GM19239 (cell line): Measurements from ENCODE around the gene ERBB4.
"Not testable (repeated sequence)": the region's sequence is repeated elsewhere in the genome, so short reads cannot be mapped to it uniquely, and the experiment has no call there.

ENCODE experiments used
- DNase-seq: peaks from one replicate; pipeline ENCODE4 v3.0.0; 2011; ENCODE audit warnings: low spot score; ENCODE audit not compliant: insufficient read length
- FAIRE-seq: peaks from 2 replicates; lab custom pipeline; 2011; peaks lifted over from hg19 to GRCh38; lab: Jason Lieb, UNC

ERBB4 gene

GRCh38 chr2:212033888-212034287, 504.7 kb downstream of the ERBB4 start:
- DNase-seq: no peak
- FAIRE-seq: no peak

GRCh38 chr2:212032536-212033219, 505.9 kb downstream of the ERBB4 start:
- DNase-seq: no peak
- no peak for FAIRE-seq

GRCh38 chr2:212032032-212032431, 506.6 kb downstream of the ERBB4 start:
- DNase-seq: no peak
- no peak for FAIRE-seq

- FAIRE-seq (no peak), DNase-seq (no peak)
These were observed 507.9 kb downstream of the ERBB4 start for GRCh38 chr2:212030709-212031108.

GRCh38 chr2:212028798-212029394, 509.7 kb downstream of the ERBB4 start:
- DNase-seq (no peak), FAIRE-seq (no peak)

- FAIRE-seq (no peak), DNase-seq (no peak)
These were observed 510.6 kb downstream of the ERBB4 start for GRCh38 chr2:212027681-212028628.

GRCh38 chr2:212024040-212024439, 514.6 kb downstream of the ERBB4 start:
- no peak for DNase-seq
- no peak for FAIRE-seq

GRCh38 chr2:212022966-212023365, 515.6 kb downstream of the ERBB4 start:
- FAIRE-seq: no peak
- DNase-seq: no peak

GRCh38 chr2:212021947-212022346, 516.7 kb downstream of the ERBB4 start:
- DNase-seq (no peak), FAIRE-seq (no peak)

GRCh38 chr2:212015588-212015987, 523.0 kb downstream of the ERBB4 start:
- FAIRE-seq (no peak), DNase-seq (no peak)

- DNase-seq (no peak), FAIRE-seq (no peak)
These were observed 525.0 kb downstream of the ERBB4 start for GRCh38 chr2:212013626-212014025.

- FAIRE-seq, DNase-seq: not testable (repeated sequence)
These were observed 528.3 kb downstream of the ERBB4 start for GRCh38 chr2:212010305-212010704.

- DNase-seq (no peak), FAIRE-seq (no peak)
These were observed 530.6 kb downstream of the ERBB4 start for GRCh38 chr2:212007972-212008371.

- no peak for DNase-seq
- no peak for FAIRE-seq
These were observed 533.4 kb downstream of the ERBB4 start for GRCh38 chr2:212005085-212005671.

GRCh38 chr2:212001325-212001724, 537.3 kb downstream of the ERBB4 start:
- FAIRE-seq (no peak), DNase-seq (no peak)

- FAIRE-seq: no peak
These were observed 541.7 kb downstream of the ERBB4 start for GRCh38 chr2:211996857-211997256.

GRCh38 chr2:211994806-211995205, 543.8 kb downstream of the ERBB4 start:
- no peak for FAIRE-seq

More at GRCh38 chr2:211996857-211997256, 541.7 kb downstream of the ERBB4 start:
- DNase-seq: no peak

GRCh38 chr2:211990335-211990734, 548.3 kb downstream of the ERBB4 start:
- FAIRE-seq: no peak
- DNase-seq: no peak

More at GRCh38 chr2:211994806-211995205, 543.8 kb downstream of the ERBB4 start:
- no peak for DNase-seq

- no peak for FAIRE-seq
- no peak for DNase-seq
These were observed 552.3 kb downstream of the ERBB4 start for GRCh38 chr2:211986313-211986712.

- no peak for FAIRE-seq
- DNase-seq: no peak
These were observed 553.2 kb downstream of the ERBB4 start for GRCh38 chr2:211985393-211985792.
